Trophoblast cell (in vitro differentiated cells and primary cell): ENCODE measurements around the gene BORCS6.

Experiments
- DNase-seq, 2 donors: peaks; one replicate each; pipeline ENCODE4 v3.0.0-alpha.2; 2016
- H2AFZ ChIP-seq: 2 replicates; pipeline ENCODE4 v1.6.1; 2013; ENCODE audit warnings: low read length, moderate library complexity, mild to moderate bottlenecking; ENCODE audit not compliant: insufficient read depth, poor library complexity
- H2AK5ac ChIP-seq: 2 replicates; pipeline ENCODE4 v1.6.1; 2013; ENCODE audit warnings: mild to moderate bottlenecking, low read length
- H2BK120ac ChIP-seq: 2 replicates; pipeline ENCODE4 v1.6.1; 2013; ENCODE audit warnings: low read length, mild to moderate bottlenecking, moderate library complexity; ENCODE audit not compliant: insufficient read depth, poor library complexity
- H2BK12ac ChIP-seq: 2 replicates; pipeline ENCODE4 v1.6.1; 2013; ENCODE audit warnings: mild to moderate bottlenecking, low read length, moderate library complexity
- H2BK5ac ChIP-seq: 2 replicates; pipeline ENCODE4 v1.6.1; 2013; ENCODE audit warnings: low read length, low read depth, moderate library complexity, mild to moderate bottlenecking; ENCODE audit not compliant: poor library complexity
- H3K14ac ChIP-seq: 2 replicates; pipeline ENCODE4 v1.6.1; 2013; ENCODE audit warnings: mild to moderate bottlenecking, low read length
- H3K18ac ChIP-seq: 2 replicates; pipeline ENCODE4 v1.6.1; 2013; ENCODE audit warnings: mild to moderate bottlenecking, low read length
- H3K23ac ChIP-seq: 2 replicates; pipeline ENCODE4 v1.6.1; 2013; ENCODE audit warnings: low read length
- H3K27ac ChIP-seq: 2 replicates; pipeline ENCODE4 v1.5.1; 2013; ENCODE audit warnings: low read depth, mild to moderate bottlenecking, inconsistent platforms, low read length, moderate library complexity
- H3K27me3 ChIP-seq: 2 replicates; pipeline ENCODE4 v1.6.1; 2013; ENCODE audit warnings: inconsistent platforms, mild to moderate bottlenecking, low read length, moderate library complexity; ENCODE audit not compliant: insufficient read depth
- H3K36me3 ChIP-seq, 2 experiments: 1 replicate in 1 of 2; 2 replicates in 1 of 2; pipeline ENCODE4 v1.6.1; 2013; ENCODE audit warnings: low read length in 2 of 2, mild to moderate bottlenecking in 2 of 2, moderate library complexity in 1 of 2; ENCODE audit not compliant: insufficient read depth in 2 of 2, control insufficient read depth in 1 of 2
- H3K4ac ChIP-seq: 2 replicates; pipeline ENCODE4 v1.6.1; 2013; ENCODE audit warnings: low read depth, mild to moderate bottlenecking, low read length, moderate library complexity
- H3K4me1 ChIP-seq, 2 experiments: 1 replicate in 1 of 2; 2 replicates in 1 of 2; pipeline ENCODE4 v1.6.1; 2013; ENCODE audit warnings: low read length in 2 of 2, mild to moderate bottlenecking in 2 of 2, moderate library complexity in 1 of 2; ENCODE audit not compliant: insufficient read depth in 2 of 2, control insufficient read depth in 1 of 2
- H3K4me2 ChIP-seq: 2 replicates; pipeline ENCODE4 v1.6.1; 2013; ENCODE audit warnings: inconsistent platforms, mild to moderate bottlenecking, low read length, moderate library complexity
- H3K4me3 ChIP-seq: 2 replicates; pipeline ENCODE4 v1.5.1; 2013; ENCODE audit warnings: mild to moderate bottlenecking, low read depth, low read length, inconsistent platforms
- H3K79me1 ChIP-seq: one replicate; pipeline ENCODE4 v1.6.1; 2013; ENCODE audit warnings: low read length
- H3K79me2 ChIP-seq: 2 replicates; pipeline ENCODE4 v1.6.1; 2013; ENCODE audit warnings: low read length, mild to moderate bottlenecking; ENCODE audit not compliant: control insufficient read depth, insufficient read depth, poor library complexity
- H3K9ac ChIP-seq: 2 replicates; pipeline ENCODE4 v1.6.1; 2013; ENCODE audit warnings: mild to moderate bottlenecking, low read length
- H3K9me3 ChIP-seq: 2 replicates; pipeline ENCODE4 v1.6.1; 2013; ENCODE audit warnings: low read depth, mild to moderate bottlenecking, control low read depth, inconsistent platforms, low read length; ENCODE audit not compliant: insufficient read depth
- H4K12ac ChIP-seq: 2 replicates; pipeline ENCODE4 v1.6.1; 2013; ENCODE audit warnings: low read depth, mild to moderate bottlenecking, low read length, moderate library complexity
- H4K8ac ChIP-seq: 2 replicates; pipeline ENCODE4 v1.6.1; 2013; ENCODE audit warnings: low read depth, mild to moderate bottlenecking, low read length, moderate library complexity
- H4K91ac ChIP-seq: one replicate; pipeline ENCODE4 v1.6.1; 2013; ENCODE audit warnings: low read depth, mild to moderate bottlenecking, low read length, moderate library complexity
- WGBS: extraction: QIAGEN DNeasy Blood & Tissue Kit; methylation state at CpG from one replicate; pipeline ENCODE4 v1.1.7; 2013; ENCODE audit warnings: missing lambda C conversion rate; ENCODE audit not compliant: insufficient read length, insufficient coverage; ENCODE audit errors: extremely low coverage; 5-methylcytosine and 5-hydroxymethylcytosine counted together

Gene BORCS6

DNA sequence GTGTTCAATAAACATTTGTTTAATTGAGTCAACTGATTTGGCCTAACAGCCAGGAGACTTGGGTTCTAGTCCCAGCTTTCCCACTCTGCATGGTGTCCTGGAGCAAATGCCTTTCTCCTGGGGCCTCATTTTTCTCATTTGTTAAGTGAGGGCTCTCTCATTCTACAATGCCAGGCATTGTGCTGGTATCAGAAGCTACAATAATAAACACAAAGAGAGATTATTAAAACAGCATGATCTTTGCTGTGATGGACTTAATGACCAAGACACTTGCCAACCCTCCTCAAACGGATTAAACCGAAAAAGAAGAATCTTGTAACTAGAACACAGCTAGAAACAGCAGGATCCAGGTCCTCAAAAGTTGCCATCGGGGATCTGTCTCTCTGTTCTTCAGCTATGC is 22.5 kb downstream of the BORCS6 start:
- H3K4me3 ChIP-seq, result no peak overlapping the region
- no CpG with 5 or more reads among the region's 3 CpGs for WGBS
- no peaks in the 10 kb centered on the region for H3K27me3 ChIP-seq

GRCh38 chr17:8166731-8167130 is 23.2 kb downstream of the BORCS6 start:
- no peak overlapping the region for H3K9ac ChIP-seq
- peaks cover 3% of the 10 kb centered on the region for H3K9me3 ChIP-seq
- peaks cover 1 to 2% of the 10 kb centered on the region in 2 experiments for H3K36me3 ChIP-seq
- no peak overlapping the region for H2BK12ac ChIP-seq
- H2AFZ ChIP-seq, result no peak overlapping the region
- peaks cover 15 to 19% of the 10 kb centered on the region in 2 experiments for H3K4me1 ChIP-seq
- no peak overlapping the region for H2AK5ac ChIP-seq
- H3K4ac ChIP-seq, result no peak overlapping the region
- H3K14ac ChIP-seq, result no peak overlapping the region
- no peak overlapping the region for H4K12ac ChIP-seq
- WGBS, result no CpG with 5 or more reads among the region's 6 CpGs
- H2BK5ac ChIP-seq, result no peak overlapping the region
- no peak for DNase-seq
- H3K18ac ChIP-seq, result no peak overlapping the region
- no peak overlapping the region for H4K8ac ChIP-seq
- peaks cover 14% of the 10 kb centered on the region for H3K79me2 ChIP-seq
- no peak overlapping the region for H3K27ac ChIP-seq
- no peak overlapping the region for H3K4me2 ChIP-seq
- no peak overlapping the region for H3K23ac ChIP-seq
- H2BK120ac ChIP-seq, result no peak overlapping the region
- peaks cover 14% of the 10 kb centered on the region for H3K79me1 ChIP-seq
- no peak overlapping the region for H3K4me3 ChIP-seq
- H4K91ac ChIP-seq, result no peak overlapping the region
- H3K27me3 ChIP-seq, result no peaks in the 10 kb centered on the region

More for the DNA sequence above, 22.5 kb downstream of the BORCS6 start:
- Histone ChIP-seq H3K36me3 (no peaks in the 10 kb centered on the region), H3K4me2 (no peak overlapping the region), H3K79me1 (peaks cover 10% of the 10 kb centered on the region), H3K79me2 (peaks cover 6% of the 10 kb centered on the region), H3K18ac (no peak overlapping the region), H3K23ac (no peak overlapping the region), H3K14ac (no peak overlapping the region), H2AK5ac (no peak overlapping the region), H3K27ac (no peak overlapping the region), H3K4me1 (peaks cover 13 to 15% of the 10 kb centered on the region in 2 experiments), H3K9me3 (no peaks in the 10 kb centered on the region), H4K12ac (no peak overlapping the region), H3K4ac (no peak overlapping the region), H2BK12ac (no peak overlapping the region), H4K91ac (no peak overlapping the region), H3K9ac (no peak overlapping the region), H2BK5ac (no peak overlapping the region), H2BK120ac (no peak overlapping the region), H4K8ac (no peak overlapping the region), H2AFZ (no peak overlapping the region)
- DNase-seq, result peak in 1 of 2 donors; percentile 0

DNA sequence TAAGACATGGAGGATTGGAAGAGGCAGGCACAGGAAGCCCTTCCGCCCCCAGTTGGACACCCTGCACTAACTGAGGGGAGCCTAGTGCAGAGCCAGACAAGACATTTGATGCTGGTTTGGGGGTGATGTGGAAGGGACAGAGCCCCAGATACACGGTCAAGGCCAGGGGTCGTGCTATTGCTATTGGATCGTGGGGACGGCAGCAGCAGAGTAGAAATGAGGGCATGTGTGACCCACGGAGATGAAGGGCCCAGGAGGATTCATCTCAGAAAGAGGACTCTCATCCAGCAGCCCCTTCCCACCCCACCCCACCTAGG is 25.2 kb downstream of the BORCS6 start:
- no peak overlapping the region for H3K4me3 ChIP-seq
- peaks cover 14% of the 10 kb centered on the region for H3K79me2 ChIP-seq
- no peak overlapping the region for H2BK5ac ChIP-seq
- H2AFZ ChIP-seq, result no peak overlapping the region
- H3K9me3 ChIP-seq, result peaks cover 5% of the 10 kb centered on the region
- peaks cover 18 to 22% of the 10 kb centered on the region in 2 experiments for H3K4me1 ChIP-seq
- H4K8ac ChIP-seq, result no peak overlapping the region
- no peak overlapping the region for H2BK120ac ChIP-seq
- no peak overlapping the region for H3K27ac ChIP-seq
- H3K4me2 ChIP-seq, result no peak overlapping the region
- no peak overlapping the region for H4K91ac ChIP-seq
- H3K14ac ChIP-seq, result no peak overlapping the region
- H3K79me1 ChIP-seq, result peaks cover 14% of the 10 kb centered on the region
- H3K23ac ChIP-seq, result no peak overlapping the region
- H3K36me3 ChIP-seq, result peaks cover 10 to 16% of the 10 kb centered on the region in 2 experiments
- no peak overlapping the region for H4K12ac ChIP-seq
- no peak overlapping the region for H3K9ac ChIP-seq
- no peak overlapping the region for H2AK5ac ChIP-seq
- no peak for DNase-seq
- H3K27me3 ChIP-seq, result no peaks in the 10 kb centered on the region
- no CpG with 5 or more reads among the region's 6 CpGs for WGBS
- H3K4ac ChIP-seq, result no peak overlapping the region
- H2BK12ac ChIP-seq, result no peak overlapping the region
- H3K18ac ChIP-seq, result no peak overlapping the region

DNA sequence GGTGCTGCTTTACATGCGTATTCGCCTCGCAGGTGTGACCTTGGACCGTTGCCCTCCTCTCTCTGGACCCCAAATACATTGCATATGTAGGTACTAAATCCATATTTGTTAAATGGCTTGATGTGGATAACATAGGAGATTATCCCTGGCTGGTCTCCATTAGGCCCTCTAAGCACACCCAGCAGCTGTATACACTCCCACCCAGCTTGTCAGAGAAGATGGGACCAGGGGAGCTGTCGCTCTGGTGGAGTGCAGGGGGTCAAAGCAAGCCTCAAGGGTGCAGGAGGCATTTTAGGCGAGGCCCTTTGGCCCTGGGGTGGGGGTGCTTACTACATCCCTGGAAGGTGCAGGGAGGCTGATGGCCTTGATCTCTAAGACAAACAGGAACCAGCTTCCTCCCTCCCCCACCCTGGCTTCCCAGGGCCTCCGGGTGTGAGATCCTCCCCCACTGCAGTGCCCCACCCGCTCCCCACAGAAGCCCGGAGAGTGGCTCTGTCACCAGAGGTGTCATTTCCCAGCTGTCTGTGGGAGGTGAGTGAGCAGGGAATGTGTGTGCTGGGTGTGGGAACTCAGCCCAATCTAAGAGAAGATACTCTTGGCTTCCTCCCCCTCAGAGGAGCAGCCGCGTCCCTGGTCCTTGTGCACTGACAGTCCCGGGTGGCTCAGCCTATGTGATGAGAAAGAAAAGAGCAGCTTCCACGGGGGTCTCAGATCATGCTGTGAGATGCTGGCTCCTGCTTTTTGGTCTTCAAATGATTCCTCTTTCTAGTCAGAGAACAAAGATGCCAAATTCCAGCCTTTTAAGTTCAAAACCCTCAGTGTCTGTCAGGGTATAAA is 25.8 kb downstream of the BORCS6 start:
- WGBS, result no CpG with 5 or more reads among the region's 13 CpGs
- H2AK5ac ChIP-seq, result no peak overlapping the region
- H4K91ac ChIP-seq, result peak overlapping the region; percentile 25
- no peak overlapping the region for H3K9ac ChIP-seq
- no peak overlapping the region for H2BK12ac ChIP-seq
- H3K4me1 ChIP-seq, result peaks cover 18 to 22% of the 10 kb centered on the region in 2 experiments
- peaks cover 14% of the 10 kb centered on the region for H3K79me1 ChIP-seq
- no peak overlapping the region for H3K23ac ChIP-seq
- H3K4ac ChIP-seq, result no peak overlapping the region
- H2BK120ac ChIP-seq, result no peak overlapping the region
- H3K4me2 ChIP-seq, result peak overlapping the region; percentile 1
- peak overlapping the region; percentile 30 for H2AFZ ChIP-seq
- no peak for DNase-seq
- H4K12ac ChIP-seq, result no peak overlapping the region
- peaks cover 5% of the 10 kb centered on the region for H3K9me3 ChIP-seq
- no peak overlapping the region for H3K4me3 ChIP-seq
- H2BK5ac ChIP-seq, result no peak overlapping the region
- peaks cover 15 to 21% of the 10 kb centered on the region in 2 experiments for H3K36me3 ChIP-seq
- no peaks in the 10 kb centered on the region for H3K27me3 ChIP-seq
- H3K79me2 ChIP-seq, result peaks cover 14% of the 10 kb centered on the region
- no peak overlapping the region for H3K14ac ChIP-seq
- no peak overlapping the region for H4K8ac ChIP-seq
- no peak overlapping the region for H3K18ac ChIP-seq
- peak overlapping the region; percentile 2 for H3K27ac ChIP-seq
